ENCODE results near the gene NUP214. TPM values are rescaled to one million over a fixed set of nuclear protein-coding genes. Genes with fewer than 3 reads are reported as not detected.

The NUP214 gene
- total RNA-seq, 3 donors from 2014 or later = 56.1 to 57.9 (median 56.5) TPM

DNA sequence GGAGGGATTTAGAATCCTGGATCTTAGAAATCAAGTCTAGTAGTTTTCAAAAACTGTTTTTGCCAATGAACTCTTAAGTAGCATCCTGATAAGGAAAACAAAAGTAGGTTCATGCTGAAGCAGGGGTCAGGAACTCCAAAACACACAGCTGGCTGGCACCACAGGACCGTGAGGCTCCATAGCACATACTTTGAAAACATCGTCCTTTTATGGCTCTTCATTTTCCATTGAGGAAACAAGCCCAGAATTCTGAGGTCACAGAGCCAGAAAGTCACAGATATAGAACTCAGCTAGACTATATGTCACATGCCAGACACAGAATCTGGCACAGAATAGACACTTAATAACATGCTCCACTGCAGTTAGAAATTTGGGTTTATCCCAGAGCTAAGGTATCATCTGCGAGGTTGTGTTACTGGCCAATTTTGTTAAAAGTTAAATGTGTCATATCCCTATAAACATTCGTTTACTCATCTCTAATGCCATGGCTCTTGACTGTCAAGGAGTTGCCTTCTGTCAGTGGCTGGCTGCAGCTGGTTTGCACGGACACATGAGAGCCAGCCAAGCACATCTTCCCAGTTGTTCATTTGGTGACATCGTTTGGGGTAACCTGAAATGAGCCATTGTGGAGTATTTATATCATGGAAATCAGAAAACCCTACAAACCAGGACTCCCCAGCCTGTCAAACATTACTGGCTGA, 92.1 kb downstream of the NUP214 start:
- H3K4me3 ChIP-seq = no peak overlapping the region

DNA sequence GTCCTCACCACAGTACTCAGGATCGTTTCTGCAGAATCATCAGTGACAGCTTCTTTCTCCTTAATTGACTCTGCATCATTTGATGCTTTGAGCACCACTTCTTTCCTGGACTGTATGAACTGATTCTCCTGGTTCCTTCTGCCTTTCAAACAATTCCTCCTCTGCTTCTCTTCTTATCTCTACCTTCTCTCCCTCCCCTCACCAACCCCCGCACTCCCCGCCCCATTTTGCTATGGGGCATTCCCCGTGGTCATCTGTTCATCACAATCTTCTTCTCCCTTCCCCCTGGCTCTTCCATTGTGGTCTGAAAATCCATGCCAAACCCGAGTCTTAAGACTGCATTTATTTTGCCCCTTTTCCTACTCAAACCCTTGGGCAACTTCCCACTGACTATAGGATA, 93.0 kb downstream of the NUP214 start:
- ATAC-seq (no peak), DNase-seq (no peak)
- no peaks in the 10 kb centered on the region for H3K4me1 ChIP-seq (ENCODE audit: low read depth)
- intact Hi-C loops (cut with DNase I, micrococcal nuclease) = no loop called here
- TF ChIP-seq, protein P1, sequence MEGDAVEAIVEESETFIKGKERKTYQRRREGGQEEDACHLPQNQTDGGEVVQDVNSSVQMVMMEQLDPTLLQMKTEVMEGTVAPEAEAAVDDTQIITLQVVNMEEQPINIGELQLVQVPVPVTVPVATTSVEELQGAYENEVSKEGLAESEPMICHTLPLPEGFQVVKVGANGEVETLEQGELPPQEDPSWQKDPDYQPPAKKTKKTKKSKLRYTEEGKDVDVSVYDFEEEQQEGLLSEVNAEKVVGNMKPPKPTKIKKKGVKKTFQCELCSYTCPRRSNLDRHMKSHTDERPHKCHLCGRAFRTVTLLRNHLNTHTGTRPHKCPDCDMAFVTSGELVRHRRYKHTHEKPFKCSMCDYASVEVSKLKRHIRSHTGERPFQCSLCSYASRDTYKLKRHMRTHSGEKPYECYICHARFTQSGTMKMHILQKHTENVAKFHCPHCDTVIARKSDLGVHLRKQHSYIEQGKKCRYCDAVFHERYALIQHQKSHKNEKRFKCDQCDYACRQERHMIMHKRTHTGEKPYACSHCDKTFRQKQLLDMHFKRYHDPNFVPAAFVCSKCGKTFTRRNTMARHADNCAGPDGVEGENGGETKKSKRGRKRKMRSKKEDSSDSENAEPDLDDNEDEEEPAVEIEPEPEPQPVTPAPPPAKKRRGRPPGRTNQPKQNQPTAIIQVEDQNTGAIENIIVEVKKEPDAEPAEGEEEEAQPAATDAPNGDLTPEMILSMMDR (IDR thresholded peaks at IDR 0.05) = no peak
- H3K9me3 ChIP-seq = no peaks in the 10 kb centered on the region
- H3K36me3 ChIP-seq (ENCODE audit: low read depth) = no peaks in the 10 kb centered on the region
- H3K4me3 ChIP-seq = no peak overlapping the region

More for the DNA sequence above, 92.1 kb downstream of the NUP214 start:
- DNase-seq = no peak
- H3K36me3 ChIP-seq (ENCODE audit: low read depth) = no peaks in the 10 kb centered on the region
- no peak for ATAC-seq
- intact Hi-C loops (cut with DNase I, micrococcal nuclease) = no loop called here
- peaks cover under 1% of the 10 kb centered on the region for H3K9me3 ChIP-seq
- H3K4me1 ChIP-seq (ENCODE audit: low read depth) = no peaks in the 10 kb centered on the region
- TF ChIP-seq, protein P1 (IDR thresholded peaks at IDR 0.05) = no peak

DNA sequence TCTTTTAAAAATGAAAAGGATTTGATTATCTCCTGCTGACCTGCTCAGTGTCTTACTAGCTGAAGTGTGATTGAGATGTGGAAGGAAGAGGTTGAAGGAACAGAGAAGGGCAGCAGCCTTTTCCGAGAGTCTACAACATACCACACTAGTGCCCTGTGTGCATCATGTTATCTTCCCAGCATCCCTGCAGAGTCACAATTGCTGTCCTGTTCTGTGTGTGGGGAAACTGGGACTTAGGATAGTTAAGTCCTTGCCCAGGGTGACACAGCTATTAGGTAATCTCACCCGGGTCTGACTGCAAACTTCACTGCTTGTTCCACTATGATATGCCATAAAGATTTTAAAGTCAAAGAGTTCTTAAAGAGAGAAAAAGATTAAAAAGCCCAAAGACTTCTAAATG, 95.1 kb downstream of the NUP214 start:
- DNase-seq = no peak
- Histone ChIP-seq H3K9me3 (no peaks in the 10 kb centered on the region), H3K4me3 (no peak overlapping the region), H3K4me1 (ENCODE audit: low read depth) (no peaks in the 10 kb centered on the region), H3K36me3 (ENCODE audit: low read depth) (no peaks in the 10 kb centered on the region)
- TF ChIP-seq, protein P1 (IDR thresholded peaks at IDR 0.05) = no peak
- no peak for ATAC-seq
- intact Hi-C loops (cut with DNase I, micrococcal nuclease) = no loop called here

DNA sequence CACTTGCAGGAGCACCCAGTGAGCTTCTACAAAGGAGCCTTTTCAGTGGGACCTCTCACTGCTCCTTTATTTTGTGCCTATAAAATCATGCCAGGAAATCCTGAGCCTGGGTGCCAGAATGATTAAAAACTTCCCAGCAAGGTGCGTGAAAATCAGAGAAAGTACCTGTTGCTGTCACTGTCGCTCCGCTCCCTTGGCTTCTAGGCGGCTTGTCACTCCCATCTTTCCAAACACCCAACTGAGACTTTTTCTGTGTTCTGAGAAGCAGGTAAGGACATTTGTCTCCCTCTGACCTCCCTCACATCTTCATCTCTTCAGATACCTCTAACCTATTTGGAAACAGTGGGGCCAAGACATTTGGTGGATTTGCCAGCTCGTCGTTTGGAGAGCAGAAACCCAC, 97.1 kb downstream of the NUP214 start:
- DNase-seq (no peak), ATAC-seq (no peak)
- Histone ChIP-seq H3K4me3 (no peak overlapping the region), H3K9me3 (no peaks in the 10 kb centered on the region), H3K4me1 (ENCODE audit: low read depth) (no peaks in the 10 kb centered on the region), H3K36me3 (ENCODE audit: low read depth) (no peaks in the 10 kb centered on the region)
- intact Hi-C loops (cut with DNase I, micrococcal nuclease) = no loop called here
- TF ChIP-seq, protein P1 (IDR thresholded peaks at IDR 0.05) = no peak

DNA sequence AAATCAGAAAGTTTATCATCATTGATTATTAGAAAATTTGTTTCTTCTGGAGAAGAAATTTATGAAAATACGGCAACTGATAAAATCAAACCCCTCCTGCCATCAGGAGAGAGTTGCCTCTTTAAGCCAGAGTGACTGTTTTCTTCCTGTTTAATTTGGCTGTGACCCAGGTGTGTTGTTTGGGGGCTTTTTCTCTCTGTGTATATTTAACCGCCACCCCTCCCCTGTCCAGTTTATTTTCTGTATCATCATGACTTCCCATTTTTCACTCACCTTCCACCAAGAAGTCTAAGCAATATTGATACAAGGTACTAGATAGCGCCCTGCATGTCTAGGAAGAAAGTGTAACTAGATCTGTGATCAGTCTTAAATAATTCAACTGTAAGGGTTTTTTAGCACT, 100.8 kb downstream of the NUP214 start:
- Histone ChIP-seq H3K36me3 (ENCODE audit: low read depth) (no peaks in the 10 kb centered on the region), H3K4me3 (no peak overlapping the region), H3K4me1 (ENCODE audit: low read depth) (no peaks in the 10 kb centered on the region), H3K9me3 (no peaks in the 10 kb centered on the region)
- no peak for ATAC-seq
- intact Hi-C loops (cut with DNase I, micrococcal nuclease) = no loop called here
- TF ChIP-seq, protein P1 (IDR thresholded peaks at IDR 0.05) = no peak
- DNase-seq = no peak
